GM20431 (cell line): ENCODE data around the gene IQGAP2.

Experiments
- in situ Hi-C: fragments of 300-500 bp; cut with MseI, MboI; formaldehyde crosslinking; loops from one replicate; pipeline ENCODE4 v1.15.0; 2020; ENCODE audit warnings: low sequenced_read_pairs; ENCODE audit not compliant: unreplicated experiment

IQGAP2 gene

DNA sequence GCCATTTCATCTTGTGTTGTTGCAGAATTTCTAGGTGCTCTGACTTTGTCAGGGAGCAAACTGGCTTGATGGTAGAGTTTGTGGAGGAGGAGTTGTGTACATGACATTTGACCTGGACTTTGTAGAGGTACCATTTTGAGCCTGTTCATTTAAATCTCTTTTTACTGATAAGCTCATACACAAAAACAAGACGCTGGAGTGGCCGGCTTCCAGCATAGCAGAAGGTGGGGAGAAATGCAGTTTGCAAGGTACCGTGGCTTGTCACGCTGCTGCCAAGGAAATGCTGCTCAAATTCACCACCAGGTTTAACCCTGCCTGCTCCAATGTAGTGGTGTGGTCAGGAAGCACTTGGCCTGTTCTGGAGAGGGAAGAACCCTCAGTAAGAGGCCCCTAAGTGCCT is 18.9 kb upstream of the IQGAP2 start:
- in situ Hi-C loops = no loop called here

DNA sequence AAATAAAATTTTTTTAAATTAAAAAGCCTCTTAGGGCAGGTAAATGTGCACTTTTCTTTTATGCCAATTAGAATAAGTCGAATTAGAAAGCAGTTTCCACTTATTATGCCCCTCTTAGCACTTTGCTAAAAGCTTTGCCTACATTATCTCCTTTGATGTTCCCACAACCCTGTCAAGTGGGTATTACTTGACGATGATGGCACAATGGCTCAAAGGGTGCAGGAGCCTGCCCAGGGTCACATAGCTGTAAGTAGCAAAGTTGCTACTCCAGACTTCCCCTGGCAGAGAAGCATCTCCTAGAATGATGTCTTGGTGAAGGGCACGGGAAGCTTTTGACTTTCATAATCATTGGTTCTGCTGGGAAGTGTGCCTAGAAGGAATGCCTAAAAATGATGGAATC is 18.4 kb upstream of the IQGAP2 start:
- in situ Hi-C loops = no loop called here

DNA sequence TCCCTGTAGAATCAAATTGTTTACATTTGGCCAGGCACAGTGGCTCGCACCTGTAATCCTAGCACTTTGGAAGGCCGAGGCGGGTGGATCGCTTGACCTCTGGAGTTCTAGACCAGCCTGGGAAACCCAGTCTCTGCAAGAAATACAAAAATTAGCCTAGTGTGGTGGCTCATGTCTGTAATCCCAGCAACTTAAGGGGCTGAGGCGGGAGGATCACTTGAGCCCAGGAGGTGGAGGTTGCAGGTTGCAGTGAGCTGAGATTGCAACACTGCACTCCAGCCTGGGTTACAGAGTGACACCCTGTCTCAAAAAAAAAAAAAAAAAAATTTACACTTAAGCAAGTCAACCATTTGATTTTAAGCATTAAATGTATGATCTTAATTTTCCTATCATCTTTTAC is 17.5 kb upstream of the IQGAP2 start:
- in situ Hi-C loops = no loop called here

DNA sequence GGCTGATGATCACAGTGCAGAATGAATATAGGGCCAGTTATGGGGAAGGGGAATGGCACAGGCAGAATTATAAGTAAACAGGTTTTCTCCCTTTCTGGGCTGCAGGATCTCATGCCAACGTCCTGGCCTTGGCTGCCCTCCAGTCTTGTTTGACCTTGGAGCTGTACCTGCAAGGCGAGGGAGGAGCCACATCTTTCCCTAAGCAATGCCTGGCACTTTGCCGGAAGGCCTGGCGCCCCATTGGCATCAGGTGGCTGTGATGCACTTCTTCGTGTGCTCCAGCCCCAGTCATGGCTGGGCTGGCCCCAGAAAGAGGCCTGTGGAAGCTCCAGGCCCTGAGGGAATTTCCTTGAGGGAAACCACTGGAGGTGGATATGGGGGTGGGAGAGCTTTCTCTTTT is 16.7 kb upstream of the IQGAP2 start:
- in situ Hi-C loops = no loop called here

DNA sequence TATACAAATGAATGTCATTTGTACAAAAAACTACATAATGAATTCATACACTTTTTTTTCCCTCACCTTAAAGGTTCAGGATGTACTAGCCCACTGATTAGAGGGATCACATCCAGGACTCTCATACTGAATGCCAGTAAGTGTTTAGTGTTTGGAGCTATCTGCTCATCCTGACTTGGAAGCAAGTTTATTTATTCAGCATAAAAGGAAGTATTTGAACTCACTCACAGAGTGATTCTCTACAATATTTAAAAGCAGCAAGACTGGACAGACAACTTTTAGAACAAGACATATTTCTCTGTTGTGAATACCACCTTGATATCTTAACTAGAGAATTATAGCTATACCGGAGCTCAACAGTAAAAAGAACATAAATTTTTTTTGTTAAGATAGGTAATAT is 14.8 kb upstream of the IQGAP2 start:
- in situ Hi-C loops = no loop called here

DNA sequence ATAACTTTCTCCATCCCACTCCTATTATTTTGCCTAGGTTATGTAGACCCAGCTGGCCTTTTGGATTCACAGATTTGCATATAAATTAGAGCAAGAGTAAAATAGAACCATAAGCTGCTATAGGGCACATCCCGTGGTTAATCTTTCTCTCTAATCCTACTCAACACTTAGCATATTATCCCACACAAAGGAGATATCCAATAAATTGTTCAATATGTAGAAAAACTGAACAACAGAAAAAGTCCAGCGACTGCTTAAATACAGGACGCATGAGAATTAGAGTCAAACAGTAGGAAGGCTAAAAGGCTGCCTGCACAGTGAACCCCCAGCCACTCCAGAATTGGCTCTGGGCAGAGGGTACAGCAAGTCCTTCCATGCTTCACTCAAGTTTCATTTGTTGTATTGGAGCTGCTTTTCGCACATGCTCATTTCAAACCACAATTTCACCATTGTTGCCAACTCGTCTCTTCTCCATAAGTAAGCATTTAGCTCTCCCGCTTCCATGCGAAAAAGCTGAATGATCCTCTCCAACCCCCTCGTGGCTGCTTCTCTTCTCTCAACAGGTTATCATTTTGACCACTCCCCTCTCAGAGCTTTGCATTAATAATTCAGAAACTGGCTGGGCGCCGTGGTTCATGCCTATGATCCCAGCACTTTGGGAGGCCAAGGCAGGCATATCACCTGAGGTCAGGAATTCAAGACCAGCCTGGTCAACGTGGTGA is 14.1 kb upstream of the IQGAP2 start:
- in situ Hi-C loops = no loop called here

DNA sequence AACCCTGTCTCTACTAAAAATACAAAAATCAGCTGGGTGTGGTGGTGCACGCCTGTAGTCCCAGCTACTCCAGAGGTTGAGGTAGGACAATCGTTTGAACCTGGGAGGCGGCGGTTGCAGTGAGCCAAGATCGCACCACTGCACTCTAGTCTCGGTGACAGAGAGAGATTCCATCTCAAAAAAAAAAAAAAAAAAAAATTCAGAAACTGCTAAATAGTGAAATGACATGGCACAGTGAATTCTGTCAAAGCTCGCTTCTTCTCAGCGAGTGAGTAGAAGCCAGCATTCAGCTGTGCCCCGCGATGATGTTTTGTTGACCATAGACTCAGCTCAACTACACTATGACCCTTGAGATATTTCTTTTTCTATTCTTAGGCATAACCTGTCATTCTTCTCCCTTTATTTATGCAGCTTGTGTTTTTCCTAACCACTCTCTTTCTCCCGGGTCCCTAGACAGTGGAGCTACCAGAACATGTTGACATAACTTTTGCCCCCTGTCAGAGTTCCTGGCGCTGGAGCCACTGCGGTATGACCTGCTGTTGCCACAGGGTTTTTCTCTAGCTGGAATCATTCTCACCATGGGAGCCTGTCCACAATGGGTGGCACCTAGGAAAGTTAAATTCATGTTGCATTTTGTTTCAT is 13.5 kb upstream of the IQGAP2 start:
- in situ Hi-C loops = no loop called here

DNA sequence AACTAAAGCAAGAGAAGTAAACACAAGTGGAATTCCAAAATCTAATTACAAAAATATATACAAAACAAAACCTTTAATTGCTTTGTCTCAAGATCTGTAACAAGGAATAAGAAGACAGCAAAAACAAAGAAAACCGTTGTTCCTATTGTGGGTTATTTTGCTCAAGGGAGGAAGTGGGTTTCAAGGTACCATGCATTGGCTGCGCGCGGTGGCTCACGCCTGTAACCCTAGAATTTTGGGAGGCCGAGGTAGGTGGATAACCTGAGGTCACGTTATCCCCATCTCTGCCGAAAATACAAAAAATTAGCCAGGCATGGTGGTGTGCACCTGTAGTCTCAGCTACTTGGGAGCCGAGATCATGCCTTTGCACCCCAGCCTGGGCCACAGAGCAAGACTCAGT is 12.1 kb upstream of the IQGAP2 start:
- in situ Hi-C loops = no loop called here

DNA sequence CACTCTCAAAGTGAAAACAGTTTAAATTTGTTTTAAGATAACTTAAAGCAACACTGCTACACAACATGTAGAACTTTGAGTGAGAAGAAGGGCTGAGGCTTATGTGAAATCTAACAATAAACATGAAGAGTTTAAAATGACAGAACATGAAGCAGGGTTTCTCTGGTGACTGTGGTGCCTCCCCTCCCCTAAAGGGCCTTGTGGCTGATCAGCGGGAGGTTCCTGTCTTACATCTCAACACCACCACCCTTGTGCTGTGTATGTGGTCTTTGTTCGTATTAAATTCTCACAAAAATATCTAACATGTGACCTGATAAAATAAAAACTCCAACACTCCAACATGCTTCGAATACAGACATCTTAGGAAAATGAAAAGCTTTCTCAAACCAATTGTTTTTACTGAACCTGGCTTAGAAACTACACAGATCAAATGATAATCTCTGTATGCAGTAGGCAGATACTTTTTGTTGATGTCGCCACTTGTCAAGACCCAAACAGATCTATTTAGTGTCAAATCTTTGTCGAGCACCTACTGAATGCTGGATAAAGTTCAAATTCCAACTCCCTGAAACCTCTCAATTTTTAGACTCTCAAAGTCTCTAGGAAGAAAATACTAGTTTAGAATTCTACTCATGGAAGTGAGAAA is 9.9 kb upstream of the IQGAP2 start:
- in situ Hi-C loops = no loop called here

DNA sequence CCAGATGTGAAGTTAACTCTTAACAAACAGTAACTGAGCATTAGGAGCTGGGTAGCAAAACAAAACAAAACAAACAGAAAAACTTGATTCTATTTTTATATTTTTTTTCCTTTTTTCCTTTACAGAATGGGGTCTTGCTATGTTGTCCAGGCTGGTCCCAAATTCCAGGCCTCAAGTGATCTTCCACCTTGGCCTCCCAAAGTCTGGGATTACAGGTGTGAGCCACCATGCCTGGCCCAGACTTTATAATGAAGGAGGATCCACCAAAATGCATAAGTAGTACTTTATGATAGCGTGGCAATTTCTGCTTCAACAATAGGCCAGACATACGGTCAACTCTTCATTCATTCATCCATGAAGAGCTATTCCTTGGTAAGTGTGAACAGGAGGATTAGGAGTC is 5.9 kb upstream of the IQGAP2 start:
- in situ Hi-C loops = no loop called here

DNA sequence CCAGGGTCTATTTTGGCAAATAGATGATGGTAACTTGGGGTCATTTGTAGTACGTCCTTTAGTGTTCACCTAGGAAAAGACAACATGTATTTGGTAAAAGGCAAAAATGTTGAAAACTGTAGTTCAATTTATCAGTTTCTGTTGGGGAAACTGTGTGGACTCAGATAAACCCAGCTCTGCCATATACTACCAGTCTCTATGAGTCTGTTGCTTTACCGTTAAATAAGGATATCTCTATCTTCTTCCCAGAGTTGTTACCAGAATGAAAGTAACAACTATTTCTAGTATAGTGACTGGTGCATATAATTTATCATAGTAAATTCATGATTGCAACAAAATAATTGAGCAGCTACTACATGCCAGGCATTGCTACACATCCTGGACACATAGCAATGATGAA is 3.8 kb upstream of the IQGAP2 start:
- in situ Hi-C loops = no loop called here

DNA sequence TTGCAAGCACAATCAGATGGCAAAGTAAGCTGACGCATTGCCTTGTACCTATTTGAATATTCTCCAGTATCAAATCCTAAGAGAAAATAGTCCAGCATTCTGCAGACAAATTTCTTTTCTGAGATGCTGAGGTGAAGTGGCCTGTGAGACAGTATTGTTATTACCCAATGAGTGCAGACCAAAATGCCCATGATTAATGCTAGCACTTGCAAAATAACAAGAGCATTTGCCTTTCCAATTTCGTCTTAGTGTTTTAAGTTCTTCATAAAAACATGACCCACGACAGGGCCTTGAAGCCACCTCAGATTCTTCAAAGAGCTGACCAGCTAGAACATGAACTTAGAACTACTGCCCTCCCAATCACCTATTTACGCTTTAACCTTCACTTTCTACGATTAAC is 2.6 kb upstream of the IQGAP2 start:
- in situ Hi-C loops = no loop called here

DNA sequence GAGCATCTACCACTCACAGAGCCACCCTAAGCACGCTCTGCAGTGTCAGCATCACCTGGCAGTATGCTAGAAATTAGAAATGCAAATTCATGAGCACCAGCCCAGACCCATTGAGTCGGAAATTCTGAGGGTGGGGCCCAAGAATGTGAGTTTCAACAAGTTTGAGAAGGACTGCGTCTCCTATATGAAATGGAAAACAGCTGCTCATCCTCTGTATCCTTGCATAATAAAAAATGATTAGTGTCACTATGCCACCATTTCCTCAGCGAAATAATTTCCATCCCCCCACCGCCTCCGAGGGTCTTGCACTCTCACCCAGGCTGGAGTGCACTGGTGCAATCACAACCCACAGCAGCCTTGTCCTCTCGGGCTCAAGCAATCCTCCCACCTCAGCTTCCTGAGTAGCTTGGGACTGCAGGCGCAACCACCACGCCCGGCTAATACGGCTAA is 1.3 kb upstream of the IQGAP2 start:
- in situ Hi-C loops = no loop called here

DNA sequence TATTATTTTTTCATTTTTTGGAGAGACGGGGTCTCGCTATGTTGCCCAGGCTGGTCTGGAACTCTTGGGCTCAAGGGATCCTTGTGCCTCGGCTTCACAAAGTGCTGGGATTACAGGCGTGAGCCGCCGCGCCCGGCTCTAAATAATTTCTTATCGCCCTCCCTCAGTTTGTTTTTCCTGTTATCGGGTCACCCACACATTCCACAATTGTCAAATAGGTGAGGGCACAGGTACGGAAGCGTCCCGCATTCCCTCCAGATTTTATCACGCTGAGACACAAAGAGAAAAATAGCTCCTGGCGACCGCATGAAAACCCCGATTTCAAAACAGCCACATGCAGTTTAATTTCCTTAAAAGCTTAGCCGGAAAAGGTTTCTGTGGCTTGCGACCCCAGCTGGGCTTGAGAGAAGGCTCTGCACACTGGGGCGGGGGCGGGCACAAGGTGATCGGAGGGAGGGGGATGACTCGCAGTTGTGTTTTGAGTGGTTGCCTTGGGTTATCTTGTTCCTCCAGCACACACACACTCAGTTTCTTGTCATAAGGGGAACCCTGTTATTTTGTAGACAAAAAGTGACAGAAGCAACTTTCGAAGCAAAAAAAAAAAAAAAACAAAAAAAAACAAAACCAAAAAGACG is 717 bp upstream of the IQGAP2 start:
- in situ Hi-C loops = no loop called here

DNA sequence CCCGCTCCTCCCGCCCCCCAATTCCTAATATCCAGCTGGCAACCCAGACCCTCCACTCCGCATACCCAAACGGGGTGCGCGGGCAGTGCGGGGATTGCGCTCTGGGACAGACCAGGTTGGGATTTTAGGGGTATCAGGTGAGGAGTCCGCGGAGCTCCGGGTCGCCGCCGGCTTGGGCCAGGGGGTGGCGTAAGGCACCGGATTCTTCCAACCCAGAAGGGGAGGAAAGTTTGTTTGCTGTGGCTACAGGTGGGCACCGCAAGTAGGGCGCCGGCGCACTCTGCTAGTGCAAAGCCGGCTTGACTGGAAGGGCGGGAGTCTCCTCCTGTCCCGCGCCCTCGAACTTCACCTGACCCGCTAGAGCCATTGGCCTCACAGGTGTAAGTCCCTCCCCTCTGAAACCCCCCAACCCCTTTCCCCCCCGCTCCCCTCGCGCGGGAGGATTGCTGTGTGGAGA is 709 bp downstream of the IQGAP2 start:
- in situ Hi-C loops = no loop called here

DNA sequence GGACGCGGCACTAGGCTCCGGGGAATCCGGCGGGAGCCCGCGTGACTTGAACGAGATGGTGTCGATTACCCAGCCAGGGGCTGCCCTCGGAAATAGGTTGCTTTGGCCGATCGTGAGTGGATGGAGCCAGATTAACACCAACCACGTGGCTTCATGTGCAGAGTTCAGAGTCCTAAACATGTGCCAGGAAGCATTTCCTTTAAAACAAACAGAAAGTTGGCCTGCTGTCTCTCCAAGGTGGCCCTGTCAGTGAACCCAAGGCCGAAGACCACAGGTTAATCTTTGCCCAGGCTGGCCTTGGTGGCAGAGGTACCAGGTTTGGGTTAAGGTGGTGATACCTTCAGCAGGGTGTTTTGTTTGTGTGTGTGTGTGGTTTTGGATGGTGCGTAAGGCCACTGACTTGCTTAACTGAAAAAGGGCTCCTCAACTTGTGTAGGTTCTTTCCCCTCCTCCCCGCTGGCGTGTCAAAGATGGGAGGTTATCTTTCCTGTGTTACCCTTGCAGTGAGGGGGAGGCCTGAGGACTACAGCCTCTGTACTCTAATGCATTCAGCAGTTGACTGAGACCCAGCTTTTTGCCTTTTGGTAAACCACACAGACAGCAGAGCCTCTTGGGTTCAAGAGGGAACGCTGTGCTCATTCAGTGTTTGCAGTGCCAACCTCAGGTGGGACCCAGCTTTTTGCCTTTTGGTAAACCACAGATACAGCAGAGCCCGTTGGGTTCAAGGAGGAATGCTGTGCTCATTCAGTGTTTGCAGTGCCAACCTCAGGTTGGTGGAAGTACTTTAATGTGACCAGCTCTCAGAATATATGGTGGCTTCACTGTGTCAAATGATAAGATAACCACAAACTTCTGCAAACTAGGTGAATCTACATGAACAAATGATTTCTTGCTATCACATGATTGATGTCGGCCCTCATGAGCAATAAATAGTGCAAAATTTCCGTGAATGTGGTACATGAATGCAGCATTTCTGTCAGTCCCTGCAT is 1.4 kb downstream of the IQGAP2 start:
- in situ Hi-C loops = no loop called here

DNA sequence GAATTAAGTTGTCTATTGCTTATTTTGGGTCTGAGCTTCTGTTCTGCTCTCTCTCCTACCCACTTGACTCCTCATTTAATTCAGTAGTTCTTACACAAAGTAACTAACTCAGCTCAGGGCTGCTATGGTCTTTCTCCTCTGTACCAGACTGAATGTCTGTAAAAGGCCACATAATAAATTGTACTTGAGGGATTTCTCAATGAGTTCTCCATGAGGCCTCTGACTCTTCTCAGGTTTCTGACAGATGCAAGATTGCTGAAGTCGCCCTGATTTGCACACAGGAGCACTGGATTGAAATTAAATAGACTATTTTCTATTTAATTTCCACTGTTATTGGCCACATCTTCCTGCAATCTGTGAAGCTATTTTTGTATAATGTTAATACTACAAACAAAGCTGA is 2.9 kb downstream of the IQGAP2 start:
- in situ Hi-C loops = no loop called here

DNA sequence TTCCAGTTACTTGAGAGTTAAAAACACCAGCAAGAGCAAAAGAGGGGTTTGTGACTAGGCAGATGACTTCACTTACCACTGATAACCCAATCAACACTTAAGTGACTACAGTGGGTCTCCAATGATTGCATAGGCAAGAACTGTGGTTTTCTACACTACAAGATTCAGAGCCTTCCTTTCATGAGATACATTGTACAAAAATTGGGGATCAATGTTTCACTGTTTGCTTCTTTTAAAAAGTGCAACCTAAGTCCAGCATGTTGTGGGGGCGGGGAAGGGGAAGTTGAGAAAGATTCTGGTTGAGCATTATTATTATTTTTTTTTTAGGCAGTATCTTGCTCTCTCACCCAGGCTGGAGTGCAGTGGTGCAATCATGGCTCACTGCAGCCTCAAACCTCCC is 3.6 kb downstream of the IQGAP2 start:
- in situ Hi-C loops = no loop called here

DNA sequence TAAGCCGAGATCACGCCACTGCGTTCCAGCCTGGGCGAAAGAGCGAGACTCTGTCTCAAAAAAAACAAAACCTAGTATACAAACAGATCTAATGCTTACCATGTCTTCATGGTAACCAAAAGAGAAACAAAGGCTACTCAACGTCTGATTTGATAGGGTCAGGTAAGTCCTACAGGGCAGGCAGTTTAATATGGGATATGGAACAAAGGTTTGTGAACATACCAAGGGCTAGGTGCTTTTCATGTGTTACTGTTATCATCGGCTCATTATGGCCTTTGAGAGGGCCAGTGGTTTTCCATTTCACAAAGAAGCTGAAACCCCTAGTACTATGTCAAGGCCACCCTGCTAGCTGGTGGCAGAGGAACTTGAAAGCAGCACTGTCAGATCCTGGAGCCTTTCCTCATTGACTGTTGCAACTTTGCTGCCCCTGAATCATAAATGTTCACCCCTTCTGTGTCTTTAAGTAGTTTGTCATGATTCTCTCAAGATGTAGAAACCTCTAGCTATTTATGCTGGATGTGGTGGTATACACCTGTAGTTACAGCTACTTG is 5.1 kb downstream of the IQGAP2 start:
- in situ Hi-C loops = no loop called here

DNA sequence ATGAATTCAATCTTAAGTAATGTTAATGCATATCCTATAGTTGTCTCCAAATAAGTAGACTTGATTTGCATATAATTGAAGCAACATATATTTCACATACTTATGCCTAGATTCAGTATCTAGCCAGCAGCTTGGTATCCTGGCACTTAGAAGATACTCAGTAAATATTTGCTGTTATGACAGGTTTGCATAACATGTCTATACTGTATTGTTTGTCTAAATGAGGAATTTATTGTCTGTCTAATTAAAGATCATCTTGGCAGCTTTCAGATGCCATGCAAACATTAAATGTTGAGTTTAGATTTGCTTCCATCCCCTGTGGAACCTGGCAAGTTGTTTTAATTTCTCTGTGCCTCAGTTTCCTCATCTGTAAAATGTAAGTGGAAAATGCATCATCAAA is 9.4 kb downstream of the IQGAP2 start:
- in situ Hi-C loops = no loop called here
